Neural cell (in vitro differentiated cells): ENCODE results near the gene RAVER2.

Experiments
- CTCF ChIP-seq: fragments of 450-650 bp; IDR thresholded peaks from 2 replicates; pipeline ENCODE4 v1.5.1; 2014; ENCODE audit warnings: antibody characterized with exemption, mild to moderate bottlenecking, moderate library complexity; ENCODE audit not compliant: poor library complexity, severe bottlenecking
- EP300 ChIP-seq: fragments of 450-650 bp; conservative IDR thresholded peaks from 2 replicates; pipeline ENCODE4 v1.6.1; 2014; ENCODE audit warnings: antibody characterized with exemption, mild to moderate bottlenecking, moderate library complexity; ENCODE audit not compliant: poor library complexity, severe bottlenecking
- EZH2 ChIP-seq: fragments of 200-600, 300-800 bp; shearing (Covaris generic), sonication (generic); IDR thresholded peaks from 2 replicates; pipeline ENCODE4 v1.6.1; 2014; ENCODE audit warnings: antibody characterized with exemption, low read length, borderline replicate concordance, mild to moderate bottlenecking; ENCODE audit not compliant: insufficient read depth, poor library complexity, severe bottlenecking
- RAD21 ChIP-seq: fragments of 450-650 bp; conservative IDR thresholded peaks from 2 replicates; pipeline ENCODE4 v1.6.1; 2014; ENCODE audit warnings: antibody characterized with exemption, mild to moderate bottlenecking, moderate library complexity

DNA sequence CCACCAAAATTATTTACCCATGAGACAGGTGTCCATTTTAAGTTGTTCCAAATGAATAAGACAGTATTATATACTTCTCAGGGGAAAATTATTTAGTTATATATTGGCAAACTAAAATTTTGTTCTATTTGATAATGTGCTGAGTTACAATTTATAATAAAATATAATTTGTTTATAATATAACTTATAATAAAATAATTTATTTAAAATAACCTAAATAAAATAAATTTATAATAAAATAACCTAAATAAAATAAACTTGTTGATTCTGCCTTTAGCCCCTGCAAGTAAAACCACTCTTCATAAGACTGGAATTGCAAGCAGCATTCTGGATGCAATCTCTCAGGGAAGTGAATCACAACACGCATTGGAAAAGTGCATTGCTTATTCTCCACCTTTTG lies 69.6 kb downstream of the RAVER2 start:
- no peak for TF ChIP-seq RAD21
- TF ChIP-seq CTCF, result no peak
- no peak for TF ChIP-seq EZH2
- no peak for TF ChIP-seq EP300
